GM18909 (cell line): ENCODE measurements around the gene SDCCAG8.

Experiments used
- ATAC-seq: cut with Tn5 transposase; IDR thresholded peaks from one replicate; pipeline ENCODE4 v1.9.1; 2021; ENCODE audit warnings: mild to moderate bottlenecking; ENCODE audit not compliant: unreplicated experiment, poor library complexity

SDCCAG8 gene

DNA sequence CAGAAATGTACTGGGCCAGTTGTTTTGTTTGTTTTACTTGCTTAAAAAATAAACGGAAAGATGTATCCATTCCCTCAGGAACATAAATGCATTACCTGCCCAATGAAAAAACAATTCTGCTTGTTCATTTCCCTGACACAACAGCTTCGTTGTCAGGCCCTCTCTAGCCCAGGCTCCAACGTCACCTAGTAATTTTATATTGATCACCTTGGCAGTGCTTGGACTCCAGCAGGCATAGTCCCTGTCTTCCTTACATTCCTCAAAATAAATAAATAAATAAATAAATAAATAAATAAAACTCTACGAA, 2.0 kb upstream of the SDCCAG8 start:
- ATAC-seq: no peak

DNA sequence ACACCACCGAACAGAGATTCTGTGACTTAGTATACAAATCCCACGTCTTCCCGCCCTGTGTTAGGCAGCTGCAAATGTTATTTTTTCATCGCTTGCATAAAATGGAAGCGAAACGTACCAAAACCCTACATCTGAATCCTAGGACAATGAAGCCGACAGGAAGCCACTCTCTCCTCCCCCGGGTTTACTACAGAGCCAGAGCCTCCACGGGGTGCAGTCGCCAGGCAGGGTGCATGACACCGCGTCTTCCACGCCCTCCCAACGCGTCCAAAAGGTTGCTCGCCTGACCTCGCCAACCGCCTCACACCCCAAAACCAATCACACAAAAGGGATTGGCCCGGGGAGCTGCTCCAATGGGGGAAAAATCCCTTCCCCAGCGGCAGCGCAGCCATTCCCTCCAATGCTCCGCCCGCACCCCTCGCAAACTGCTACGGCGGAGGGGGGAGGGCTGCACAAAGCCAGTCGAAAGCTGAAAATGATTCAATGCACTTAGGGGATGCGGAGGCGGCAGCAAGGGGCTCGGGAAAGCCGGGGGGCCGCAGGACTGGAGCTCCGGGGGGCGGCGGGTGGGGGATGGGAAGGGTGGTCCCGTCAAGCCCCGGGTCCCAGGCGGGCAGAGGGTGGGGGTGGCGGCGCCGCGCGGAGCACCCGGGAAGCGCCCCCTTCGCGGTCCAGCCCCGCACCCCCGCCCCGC, 1.5 kb upstream of the SDCCAG8 start:
- peak; percentile 25 for ATAC-seq

DNA sequence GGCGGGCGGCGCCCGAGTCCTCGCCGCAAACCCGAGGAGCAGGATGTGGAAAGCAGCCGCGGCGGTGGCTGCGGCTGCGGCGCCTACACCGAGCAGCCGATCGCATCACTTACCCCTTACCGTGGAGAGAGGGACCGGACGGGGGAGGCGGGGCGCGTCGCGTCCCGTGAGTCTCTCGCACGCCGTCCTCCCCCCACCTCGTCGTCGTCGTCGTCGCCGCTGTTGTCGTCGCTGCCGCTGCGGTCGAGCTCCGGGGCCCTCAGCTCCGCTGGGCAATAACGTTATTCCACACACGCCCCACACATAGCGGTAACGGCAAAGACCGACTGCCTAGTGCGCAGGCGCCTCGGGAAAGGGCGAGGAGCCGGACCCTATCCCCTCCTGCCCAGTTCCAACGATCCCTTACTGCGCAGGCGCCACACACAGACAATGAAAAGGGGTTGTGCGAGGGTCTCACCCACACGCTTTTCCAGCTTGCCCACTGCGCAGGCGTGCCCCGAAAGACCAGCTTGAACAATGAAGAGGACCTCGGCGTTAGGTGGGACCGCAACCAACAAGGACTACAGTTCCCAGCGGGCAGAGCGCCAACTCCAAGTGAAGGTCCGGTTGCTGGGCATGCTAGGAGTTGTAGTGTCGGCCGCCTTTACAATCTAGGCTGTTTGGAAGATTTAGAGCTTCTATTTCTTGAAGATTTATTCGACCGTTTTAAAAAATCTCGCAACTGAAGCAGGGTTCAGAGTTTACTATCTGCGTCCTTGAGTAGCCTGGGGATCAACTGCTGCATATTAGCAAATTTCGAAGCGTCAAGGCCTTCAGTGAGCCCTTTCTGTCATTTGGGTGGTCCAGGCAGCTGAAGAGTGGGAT, 682 bp upstream of the SDCCAG8 start, which contains the start of gene CEP170:
Gene CEP170, minus strand, starts transcription at position 355 of the 864 bp plus-strand sequence. CDS start 30,001 bp downstream, outside the sequence.
- peak; percentile 66 for ATAC-seq

DNA sequence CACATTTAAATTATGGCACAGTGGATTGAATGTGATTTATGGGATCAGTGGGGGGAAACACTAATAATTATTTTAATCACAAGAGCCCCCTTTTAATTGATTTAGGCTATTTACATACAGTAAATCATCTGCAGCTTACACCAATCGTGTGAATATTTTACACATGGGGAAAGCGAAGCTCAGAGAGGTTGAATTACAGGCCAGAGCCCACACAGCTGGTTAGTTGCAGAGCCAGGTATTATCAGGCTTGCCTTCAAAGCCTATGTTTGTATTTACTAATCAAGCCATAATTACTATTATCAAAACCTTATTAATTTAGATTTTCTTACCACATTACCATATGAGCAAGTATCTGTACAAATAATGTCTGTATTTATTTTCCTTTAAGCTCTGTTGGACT, 749 bp downstream of the SDCCAG8 start:
- no peak for ATAC-seq

DNA sequence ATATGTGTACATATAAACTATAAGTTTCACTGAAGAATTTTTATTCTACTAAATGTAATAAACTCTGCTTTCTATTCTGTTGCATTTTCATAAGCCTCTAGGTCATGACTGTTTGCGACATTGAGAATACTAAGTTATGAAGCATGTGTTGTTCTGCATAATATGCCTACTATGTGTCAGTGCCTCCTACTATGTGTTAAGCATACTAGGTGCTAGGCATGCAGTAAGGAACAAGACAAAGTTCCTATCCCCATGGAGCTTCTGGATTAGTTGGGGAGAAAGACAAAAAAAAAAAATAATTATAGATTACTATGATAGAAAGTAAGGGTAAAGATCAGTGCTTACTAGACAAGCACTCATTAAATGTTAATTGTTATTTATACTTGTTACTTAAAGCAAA, 1.3 kb downstream of the SDCCAG8 start:
- no peak for ATAC-seq

DNA sequence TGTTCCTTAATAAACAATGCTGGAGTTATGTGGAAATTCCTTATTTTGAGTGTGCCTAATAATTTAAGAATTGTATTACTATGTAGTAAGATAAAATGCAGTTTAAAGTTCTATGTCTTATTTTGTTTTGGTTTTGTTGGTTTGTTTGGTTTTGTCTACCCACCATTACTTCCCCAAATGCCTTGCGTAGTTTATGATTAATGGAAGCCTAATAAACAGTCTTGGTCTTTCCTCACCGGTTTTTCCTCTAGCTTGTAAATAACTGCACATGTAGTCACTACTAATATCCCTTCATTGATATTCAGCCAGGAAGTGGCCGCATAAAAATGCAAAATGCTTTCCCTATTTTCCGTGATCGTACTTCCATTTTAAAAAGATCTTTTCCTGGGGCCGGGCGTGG, 2.9 kb downstream of the SDCCAG8 start:
- ATAC-seq: no peak

DNA sequence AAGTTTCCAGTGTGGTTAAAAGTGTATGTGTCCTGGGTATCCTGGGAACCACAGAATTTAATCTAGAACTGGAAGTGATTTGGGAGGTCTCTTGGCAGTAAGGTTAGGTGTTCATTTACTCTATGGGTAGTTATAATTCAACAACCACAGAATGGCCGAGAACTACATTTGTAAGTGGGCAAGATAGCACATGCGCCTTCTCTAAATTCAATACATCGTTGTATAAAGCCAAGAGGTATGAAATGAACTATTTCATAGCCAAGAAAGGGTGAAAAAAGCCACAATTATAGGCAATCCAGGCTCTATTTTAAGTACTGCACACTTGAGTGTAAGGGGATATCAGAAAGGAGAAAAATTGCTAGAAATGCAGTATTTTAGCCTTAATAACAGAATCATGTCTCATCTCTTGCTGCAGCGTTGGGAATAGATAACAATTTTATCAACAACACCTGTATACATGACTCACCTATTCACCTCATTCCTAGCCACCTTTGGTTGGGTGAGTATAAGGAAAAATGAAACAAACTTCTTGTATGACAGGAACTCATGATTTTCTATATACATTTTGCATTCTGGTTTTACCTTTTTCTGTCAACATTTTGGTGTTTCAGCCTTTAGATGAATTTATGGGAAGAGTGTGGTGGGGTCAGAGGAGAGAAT, 4.5 kb downstream of the SDCCAG8 start:
- ATAC-seq: no peak

DNA sequence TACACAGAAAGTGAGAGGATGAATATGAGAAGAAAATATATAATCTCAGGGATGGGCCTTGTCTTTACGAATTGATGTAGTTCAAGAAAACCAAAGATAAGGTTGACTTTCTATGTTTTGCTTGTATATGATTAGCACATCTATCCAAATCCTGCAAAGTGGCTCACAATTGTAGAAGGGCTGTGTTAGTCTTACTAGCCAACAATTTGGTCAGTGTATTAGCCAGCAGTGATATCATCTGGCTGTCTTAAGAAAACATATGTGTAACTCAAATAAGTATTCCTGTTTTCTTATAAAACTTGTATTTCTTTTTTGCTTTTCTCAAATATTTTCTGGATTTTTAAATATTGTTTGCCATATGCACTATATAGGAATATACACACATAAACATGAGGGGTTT, 5.5 kb downstream of the SDCCAG8 start:
- no peak for ATAC-seq

DNA sequence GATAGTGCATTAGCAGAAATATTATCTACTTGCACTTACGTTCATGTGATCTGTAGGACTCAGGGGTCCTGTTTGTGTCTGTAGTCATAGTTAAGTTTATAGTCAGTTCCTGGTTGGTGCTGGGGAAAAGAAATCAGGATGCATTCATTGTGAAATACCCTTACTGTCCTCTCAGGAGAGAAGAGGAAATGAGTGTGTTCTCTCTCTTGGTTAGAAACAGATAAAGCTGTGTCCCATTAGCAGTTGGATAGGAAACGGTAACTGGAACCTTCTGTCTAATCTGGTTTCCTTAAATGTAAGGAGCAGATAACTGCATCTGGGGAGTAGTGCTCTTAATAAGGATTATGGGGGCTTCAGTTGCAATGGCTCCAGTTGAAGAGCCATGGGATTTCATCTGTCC, 8.9 kb downstream of the SDCCAG8 start:
- ATAC-seq: no peak

DNA sequence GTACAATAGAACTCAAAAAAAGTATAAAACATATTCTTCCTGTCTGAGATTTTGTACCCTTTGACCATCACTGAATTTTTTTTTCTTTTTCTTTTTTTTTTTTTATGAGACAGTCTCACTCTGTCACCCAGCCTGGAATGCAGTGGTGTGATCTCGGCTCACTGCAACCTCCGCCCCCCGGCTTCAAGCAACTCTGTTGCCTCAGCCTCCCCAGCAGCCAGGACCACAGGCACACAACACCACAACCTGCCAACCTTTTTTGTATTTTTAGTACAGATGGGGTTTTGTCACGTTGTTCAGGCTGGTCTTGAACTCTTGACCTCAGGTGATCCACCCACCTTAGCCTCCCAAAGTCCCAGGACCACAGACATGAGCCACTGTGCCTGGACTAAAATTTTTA, 10.4 kb downstream of the SDCCAG8 start:
- ATAC-seq: no peak

DNA sequence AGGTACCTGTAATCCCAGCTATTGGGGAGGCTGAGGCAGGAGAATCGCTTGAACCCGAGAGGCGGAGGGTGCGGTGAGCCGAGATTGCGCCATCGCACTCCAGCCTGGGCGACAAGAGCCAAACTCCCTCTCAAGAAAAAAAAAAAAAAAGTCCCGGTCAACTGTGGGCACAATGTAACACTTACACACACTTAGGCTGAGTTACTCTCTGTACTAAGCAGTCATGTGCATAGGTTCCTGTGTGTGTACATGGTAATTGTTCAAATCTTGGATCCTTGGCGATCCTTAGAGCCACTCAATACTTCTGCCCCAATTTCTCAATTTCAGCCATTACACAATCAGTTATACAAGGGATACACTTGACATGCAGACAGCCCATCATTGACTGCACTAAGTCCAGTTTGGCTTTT, 11.6 kb downstream of the SDCCAG8 start:
- ATAC-seq: no peak

DNA sequence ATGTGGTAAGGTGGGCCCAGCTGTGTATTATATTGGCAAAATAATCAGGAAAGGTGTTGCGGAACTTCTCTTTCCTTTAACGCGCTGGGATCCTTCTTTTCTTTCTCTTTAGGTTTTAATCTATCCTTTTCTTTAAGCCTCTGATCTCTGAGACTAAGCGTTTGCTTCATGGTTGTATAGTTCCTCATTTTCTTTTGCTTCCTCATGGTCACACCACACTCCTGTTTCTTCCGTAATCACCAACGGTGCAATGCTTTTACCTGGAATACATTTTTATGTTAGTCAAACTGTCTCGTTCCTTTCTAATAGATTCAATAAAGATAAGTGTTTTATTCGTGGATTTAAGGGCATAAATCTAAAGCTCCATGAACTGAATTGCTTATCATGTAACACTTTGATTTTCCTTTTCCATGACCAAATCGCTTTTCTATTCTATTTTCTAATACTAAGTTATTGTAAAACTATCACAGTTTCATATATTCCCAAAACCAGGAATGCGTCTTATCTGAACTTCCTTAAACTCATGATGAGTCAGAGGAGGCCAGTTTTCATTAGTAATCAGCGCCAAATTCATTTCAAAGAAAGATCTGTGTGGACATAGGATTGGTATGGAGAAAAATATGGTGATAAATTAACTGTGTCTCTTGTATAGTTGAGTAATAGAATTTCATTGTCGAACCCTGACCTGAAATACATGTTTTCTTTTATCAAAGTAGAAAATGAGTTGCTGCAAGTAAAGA, 12.2 kb downstream of the SDCCAG8 start:
- ATAC-seq: no peak

DNA sequence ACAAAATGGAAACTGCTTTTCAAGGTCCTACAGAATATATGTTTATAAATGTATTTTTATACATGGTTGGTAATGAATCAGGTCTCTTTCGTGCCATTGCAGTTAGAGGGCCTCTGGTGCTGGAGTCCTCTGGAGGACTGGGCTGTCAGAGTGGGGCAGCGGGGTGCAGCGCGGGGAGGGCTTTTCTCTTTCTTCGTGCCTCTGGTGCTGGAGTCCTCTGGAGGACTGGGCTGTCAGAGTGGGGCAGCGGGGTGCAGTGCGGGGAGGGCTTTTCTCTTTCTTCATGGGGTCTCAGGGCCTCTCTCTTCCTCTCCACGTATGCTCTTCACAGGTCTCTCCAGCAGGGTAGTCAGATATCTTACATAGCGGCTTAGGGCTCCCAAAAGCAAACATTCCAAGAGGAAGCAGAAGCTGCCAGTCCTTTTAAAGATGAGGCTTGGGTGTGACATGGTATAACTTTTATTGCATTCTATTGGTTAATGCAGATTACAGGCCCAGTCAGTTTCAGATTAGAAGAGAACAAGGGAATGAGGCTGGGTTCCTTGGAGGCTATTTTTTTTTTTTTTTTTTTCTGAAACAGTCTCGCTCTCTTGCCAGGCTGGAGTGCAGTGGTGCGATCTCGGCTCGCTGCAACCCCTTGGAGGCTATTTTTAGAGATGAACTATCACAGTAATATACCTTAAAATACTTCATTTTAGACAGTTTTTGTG, 13.1 kb downstream of the SDCCAG8 start:
- peak; percentile 42 for ATAC-seq

DNA sequence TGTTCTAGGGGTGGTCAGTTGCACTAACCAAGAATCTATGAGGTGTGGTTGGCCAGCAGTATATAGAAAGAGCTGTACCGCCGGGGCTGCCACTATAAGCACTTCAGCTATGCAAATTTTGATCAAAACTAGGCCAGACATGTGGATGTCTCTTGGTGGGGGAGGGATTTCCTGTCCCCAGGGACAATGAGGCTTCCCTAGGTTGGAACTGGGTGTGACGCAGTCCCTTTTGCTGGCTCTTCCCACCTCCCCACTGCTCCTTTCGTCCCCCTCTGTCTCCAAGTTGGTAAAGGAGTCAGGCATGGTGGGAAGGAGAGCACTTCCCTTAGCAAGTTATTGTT, 13.6 kb downstream of the SDCCAG8 start:
- ATAC-seq: peak; percentile 77

DNA sequence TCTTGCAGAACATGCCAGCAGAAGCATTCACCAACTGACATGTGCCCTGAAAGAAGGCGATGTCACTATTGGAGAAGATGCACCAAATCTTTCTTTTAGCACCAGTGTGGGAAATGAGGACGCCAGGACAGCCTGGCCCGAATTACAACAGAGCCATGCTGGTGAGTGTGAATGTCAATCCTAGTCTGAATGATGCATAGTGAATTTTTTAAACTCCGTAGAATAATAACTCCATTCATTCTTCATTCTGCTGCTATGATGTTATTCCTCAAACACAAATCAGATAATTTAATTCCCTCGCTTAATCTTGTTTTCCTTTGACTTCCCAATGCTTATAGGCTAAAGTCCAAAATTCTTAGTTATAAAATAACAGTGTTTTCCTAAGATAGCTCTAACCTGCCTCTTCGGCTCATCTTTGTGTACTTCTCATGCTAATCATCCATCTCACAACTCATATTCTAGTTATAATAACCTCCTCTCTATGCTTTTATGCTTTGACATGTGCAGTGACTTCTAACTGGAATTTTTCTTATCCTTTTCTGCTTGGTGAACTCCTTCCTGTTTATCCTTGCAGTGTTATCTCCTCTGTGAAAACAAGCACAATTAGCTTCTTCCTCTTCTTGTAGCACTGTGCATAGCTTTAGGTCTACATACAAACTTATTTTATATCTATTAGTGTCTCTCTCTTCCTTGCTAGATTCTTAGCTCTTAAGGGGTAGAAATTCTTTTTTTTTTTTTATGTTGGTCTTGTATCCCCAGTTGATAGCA, 14.4 kb downstream of the SDCCAG8 start:
- no peak for ATAC-seq

DNA sequence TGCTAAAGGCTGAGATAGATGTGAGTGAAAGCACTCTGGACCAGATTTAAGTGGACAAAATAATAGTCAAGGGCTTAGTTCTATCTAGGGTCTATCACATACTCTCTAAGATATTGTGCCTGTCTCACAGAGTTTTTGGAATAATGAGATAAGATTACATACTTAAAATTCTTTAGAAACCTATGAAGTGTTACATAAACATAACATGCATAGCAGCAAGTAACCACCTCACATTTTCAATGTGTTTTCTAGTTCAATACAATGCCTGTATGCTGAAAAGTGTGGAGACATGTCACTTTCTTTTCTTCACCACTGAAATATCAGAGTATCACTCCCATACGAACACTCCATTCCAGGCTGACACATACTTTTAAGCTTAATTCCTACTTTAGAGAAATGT, 16.2 kb downstream of the SDCCAG8 start:
- no peak for ATAC-seq

DNA sequence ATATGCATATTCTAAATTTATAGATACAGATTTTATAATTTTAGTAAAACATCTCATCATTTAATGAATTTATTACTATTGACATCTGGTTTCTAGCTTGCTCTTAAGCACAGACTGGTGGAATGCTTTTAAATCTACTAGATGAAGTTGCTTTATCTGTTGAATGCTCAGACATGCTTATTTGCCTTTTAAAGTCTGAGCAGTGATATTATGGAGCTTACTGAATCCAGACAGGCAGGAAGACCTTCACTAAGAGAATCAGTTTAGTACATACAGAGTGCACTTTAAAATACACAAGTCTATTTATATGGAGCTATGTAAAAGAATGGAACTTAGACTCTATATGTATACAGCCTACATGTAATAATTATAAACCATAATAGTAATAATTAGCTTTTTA, 16.6 kb downstream of the SDCCAG8 start:
- ATAC-seq: no peak

DNA sequence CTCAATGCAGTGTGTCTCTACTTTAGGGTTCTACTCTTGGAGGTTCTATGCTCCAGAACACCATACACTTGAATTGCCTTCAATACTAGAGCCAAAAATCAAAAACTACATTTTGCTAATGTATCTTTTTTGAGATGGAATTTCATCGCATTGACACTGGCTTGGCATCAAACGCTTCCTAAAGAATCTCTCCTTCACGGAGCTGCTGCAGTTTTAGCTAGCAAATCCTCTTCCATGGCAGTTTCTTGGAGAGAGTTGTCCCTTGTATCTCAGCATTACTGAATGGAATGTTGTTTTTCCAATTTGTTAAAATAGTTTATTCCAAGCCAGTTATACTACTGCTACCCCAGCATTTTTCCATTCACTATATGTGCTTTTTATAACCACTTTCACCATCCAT, 17.7 kb downstream of the SDCCAG8 start:
- no peak for ATAC-seq

DNA sequence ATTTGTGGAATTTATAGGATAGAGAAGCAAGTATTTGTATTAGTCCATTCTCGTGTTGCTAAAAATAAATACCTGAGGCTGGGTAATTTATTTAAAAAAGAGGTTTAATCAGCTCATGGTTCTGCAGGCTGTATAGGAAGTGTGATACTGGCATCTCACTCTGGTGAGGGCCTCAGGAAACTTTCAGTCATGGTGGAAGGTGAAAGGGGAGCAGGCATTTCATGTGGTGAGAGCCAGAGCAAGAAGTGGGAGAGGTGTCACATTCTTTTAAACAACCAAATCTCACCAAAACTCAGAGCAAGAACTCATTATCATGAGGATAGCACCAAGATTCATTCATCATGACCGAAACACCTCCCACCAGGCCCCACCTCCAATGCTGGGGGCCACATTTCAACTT, 18.1 kb downstream of the SDCCAG8 start:
- no peak for ATAC-seq
